ENCODE results near the gene TRERF1.

Gene TRERF1

GRCh38 chr6:42268016-42268834, 183.5 kb downstream of the TRERF1 start:
- TF ChIP-seq CTCF (IDR thresholded peaks at IDR 0.05; ENCODE audit: borderline replicate concordance, control extremely low read depth, extremely low read depth, insufficient read depth, missing control alignments): no peak
- in situ Hi-C loops (cut with MboI; ENCODE audit: low sequenced_read_pairs, unreplicated experiment): loop anchor here (10.0 kb wide), 1 partner anchor 287 kb away; no protein-coding TSS in a partner anchor
- no peak for DNase-seq (ENCODE audit: low spot score)

GRCh38 chr6:42266538-42266937, 185.2 kb downstream of the TRERF1 start:
- DNase-seq (ENCODE audit: low spot score): no peak
- in situ Hi-C loops (cut with MboI; ENCODE audit: low sequenced_read_pairs, unreplicated experiment): loop anchor here (10.0 kb wide), 1 partner anchor 288 kb away; no protein-coding TSS in a partner anchor
- no peak for TF ChIP-seq CTCF (IDR thresholded peaks at IDR 0.05; ENCODE audit: borderline replicate concordance, control extremely low read depth, extremely low read depth, insufficient read depth, missing control alignments)

- no peak for DNase-seq (ENCODE audit: low spot score)
- in situ Hi-C loops (cut with MboI; ENCODE audit: low sequenced_read_pairs, unreplicated experiment): loop anchor here (10.0 kb wide), 1 partner anchor 290 kb away; no protein-coding TSS in a partner anchor
- TF ChIP-seq CTCF (IDR thresholded peaks at IDR 0.05; ENCODE audit: borderline replicate concordance, control extremely low read depth, extremely low read depth, insufficient read depth, missing control alignments): no peak
Measured at GRCh38 chr6:42264852-42265390, 186.8 kb downstream of the TRERF1 start.

DNA sequence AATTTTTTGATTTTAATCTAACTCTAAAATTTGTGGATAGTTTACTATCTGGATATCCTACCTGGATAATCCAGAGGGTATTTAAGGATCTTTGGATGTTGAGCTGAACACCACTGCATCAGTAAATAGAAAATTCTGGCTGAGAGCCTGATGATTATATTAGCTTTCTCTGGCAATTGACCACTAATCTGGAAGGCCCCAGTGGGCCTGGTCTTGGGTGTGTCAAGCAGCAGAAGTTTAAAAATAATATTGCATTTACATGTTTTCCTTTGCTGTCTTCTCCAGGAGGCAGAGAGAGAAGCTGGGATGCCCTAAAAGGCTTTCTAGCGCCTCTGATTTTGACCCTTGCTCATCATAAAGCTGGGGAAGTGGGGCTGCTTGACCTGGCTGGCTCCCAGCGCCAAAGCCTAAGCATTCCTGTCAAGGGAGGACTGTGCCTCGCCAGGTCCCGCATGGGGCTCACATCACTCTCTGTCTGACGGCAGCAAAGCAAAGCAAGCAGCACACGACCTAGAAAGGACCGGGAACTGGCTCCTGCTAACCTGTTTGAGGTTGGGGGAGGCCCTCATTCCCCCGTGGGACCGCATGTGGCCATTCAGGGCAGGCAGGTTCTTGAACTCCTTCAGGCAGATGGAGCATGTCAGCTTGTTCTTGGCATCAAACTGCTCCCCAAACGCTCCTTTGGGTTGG, 187.4 kb downstream of the TRERF1 start:
- in situ Hi-C loops (cut with MboI; ENCODE audit: low sequenced_read_pairs, unreplicated experiment): loop anchor here (10.0 kb wide), 1 partner anchor 290 kb away; no protein-coding TSS in a partner anchor
- no peak for DNase-seq (ENCODE audit: low spot score)
- no peak for TF ChIP-seq CTCF (IDR thresholded peaks at IDR 0.05; ENCODE audit: borderline replicate concordance, control extremely low read depth, extremely low read depth, insufficient read depth, missing control alignments)

- in situ Hi-C loops (cut with MboI; ENCODE audit: low sequenced_read_pairs, unreplicated experiment): loop anchor here (10.0 kb wide), 1 partner anchor 292 kb away; no protein-coding TSS in a partner anchor
- no peak for DNase-seq (ENCODE audit: low spot score)
- TF ChIP-seq CTCF (IDR thresholded peaks at IDR 0.05; ENCODE audit: borderline replicate concordance, control extremely low read depth, extremely low read depth, insufficient read depth, missing control alignments): no peak
Measured at GRCh38 chr6:42263165-42263728, 188.5 kb downstream of the TRERF1 start.

DNA sequence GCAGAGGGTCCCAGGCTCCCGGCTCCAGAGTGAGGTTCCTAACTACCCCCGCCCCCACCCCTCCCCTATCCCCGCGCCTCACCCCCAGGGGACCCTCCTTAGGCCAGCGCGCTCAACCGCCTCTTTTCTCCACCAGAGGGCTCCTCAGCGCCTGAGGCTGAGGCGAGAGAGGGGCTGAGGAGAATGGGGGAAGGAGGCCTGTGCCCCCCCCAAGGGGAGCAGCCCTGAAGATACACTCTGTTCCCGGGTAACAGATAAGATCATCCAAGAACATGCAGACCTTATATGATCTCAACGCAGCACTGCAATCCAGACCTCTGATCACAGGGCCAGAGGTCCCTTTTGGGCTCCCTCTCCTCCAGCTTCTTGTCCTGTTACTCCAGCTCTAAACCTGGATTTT, 190.8 kb downstream of the TRERF1 start:
- in situ Hi-C loops (cut with MboI; ENCODE audit: low sequenced_read_pairs, unreplicated experiment): loop anchor here (10.0 kb wide), 1 partner anchor 294 kb away; no protein-coding TSS in a partner anchor
- peak; percentile 73 for DNase-seq (ENCODE audit: low spot score)
- TF ChIP-seq CTCF (IDR thresholded peaks at IDR 0.05; ENCODE audit: borderline replicate concordance, control extremely low read depth, extremely low read depth, insufficient read depth, missing control alignments): no peak

All from GM13976 (cell line).